Measurements from ENCODE around the gene MEAK7. TPM values are rescaled to one million over a fixed set of nuclear protein-coding genes. Genes with fewer than 3 reads are reported as not detected.

The MEAK7 gene
- total RNA-seq, 2 donors from 2014 or later: 13.8 to 23.2 TPM

GRCh38 chr16:84532291-84532724 is 27.8 kb upstream of the MEAK7 start:
- H3K27me3 ChIP-seq (replicated peaks; ENCODE audit: insufficient read depth): no peaks in the 10 kb centered on the region
- no peaks in the 10 kb centered on the region for H3K36me3 ChIP-seq
- peak overlapping the region; percentile 45 to 54 for H3K27ac ChIP-seq
- H3K9me3 ChIP-seq: no peaks in the 10 kb centered on the region
- DNase-seq (ENCODE audit: low spot score) (peak; percentile 42), ATAC-seq (ENCODE audit: insufficient number of reproducible peaks, low FRiP score, low read depth) (peak; percentile 90)
- TF ChIP-seq CTCF (IDR thresholded peaks at IDR 0.05): no peak
- peaks cover 16 to 51% of the 10 kb centered on the region in 2 donors for H3K4me1 ChIP-seq (ENCODE audit: control insufficient read depth in 1 of 2, low read depth in 2 of 2)
- no peak overlapping the region for H3K4me3 ChIP-seq

GRCh38 chr16:84531671-84532111 is 27.2 kb upstream of the MEAK7 start:
- Histone ChIP-seq H3K36me3 (no peaks in the 10 kb centered on the region), H3K4me3 (no peak overlapping the region), H3K27me3 (replicated peaks; ENCODE audit: insufficient read depth) (no peaks in the 10 kb centered on the region), H3K4me1 (ENCODE audit: control insufficient read depth in 1 of 2, low read depth in 2 of 2) (peaks cover 21 to 57% of the 10 kb centered on the region in 2 donors), H3K9me3 (no peaks in the 10 kb centered on the region), H3K27ac (peak overlapping the region in 1 of 2 donors; percentile 41)
- DNase-seq (ENCODE audit: low spot score) (no peak), ATAC-seq (ENCODE audit: insufficient number of reproducible peaks, low FRiP score, low read depth) (no peak)
- no peak for TF ChIP-seq CTCF (IDR thresholded peaks at IDR 0.05)

- Histone ChIP-seq H3K4me3 (no peak overlapping the region), H3K9me3 (no peaks in the 10 kb centered on the region), H3K27ac (no peak overlapping the region), H3K4me1 (ENCODE audit: control insufficient read depth in 1 of 2, low read depth in 2 of 2) (peaks cover 21 to 61% of the 10 kb centered on the region in 2 donors), H3K36me3 (no peaks in the 10 kb centered on the region), H3K27me3 (replicated peaks; ENCODE audit: insufficient read depth) (no peaks in the 10 kb centered on the region)
- ATAC-seq (ENCODE audit: insufficient number of reproducible peaks, low FRiP score, low read depth) (no peak), DNase-seq (ENCODE audit: low spot score) (no peak)
- no peak for TF ChIP-seq CTCF (IDR thresholded peaks at IDR 0.05)
Measured at GRCh38 chr16:84530590-84530989, 26.1 kb upstream of the MEAK7 start.

- Histone ChIP-seq H3K27me3 (replicated peaks; ENCODE audit: insufficient read depth) (no peaks in the 10 kb centered on the region), H3K4me3 (no peak overlapping the region), H3K27ac (no peak overlapping the region), H3K36me3 (no peaks in the 10 kb centered on the region), H3K9me3 (no peaks in the 10 kb centered on the region), H3K4me1 (ENCODE audit: control insufficient read depth in 1 of 2, low read depth in 2 of 2) (peaks cover 21 to 61% of the 10 kb centered on the region in 2 donors)
- DNase-seq (ENCODE audit: low spot score) (no peak), ATAC-seq (ENCODE audit: insufficient number of reproducible peaks, low FRiP score, low read depth) (no peak)
- TF ChIP-seq CTCF (IDR thresholded peaks at IDR 0.05): no peak
Measured at GRCh38 chr16:84529607-84530006, 25.1 kb upstream of the MEAK7 start.

- Histone ChIP-seq H3K4me3 (no peak overlapping the region), H3K27ac (peak overlapping the region in 1 of 2 donors; percentile 71), H3K9me3 (no peaks in the 10 kb centered on the region), H3K36me3 (no peaks in the 10 kb centered on the region), H3K27me3 (replicated peaks; ENCODE audit: insufficient read depth) (no peaks in the 10 kb centered on the region), H3K4me1 (ENCODE audit: control insufficient read depth in 1 of 2, low read depth in 2 of 2) (peaks cover 21 to 61% of the 10 kb centered on the region in 2 donors)
- no peak for ATAC-seq (ENCODE audit: insufficient number of reproducible peaks, low FRiP score, low read depth)
- DNase-seq (ENCODE audit: low spot score): no peak
- TF ChIP-seq CTCF (IDR thresholded peaks at IDR 0.05): no peak
Measured at GRCh38 chr16:84528322-84528721, 23.9 kb upstream of the MEAK7 start.
